ENCODE results near the gene NUMA1.

DNA sequence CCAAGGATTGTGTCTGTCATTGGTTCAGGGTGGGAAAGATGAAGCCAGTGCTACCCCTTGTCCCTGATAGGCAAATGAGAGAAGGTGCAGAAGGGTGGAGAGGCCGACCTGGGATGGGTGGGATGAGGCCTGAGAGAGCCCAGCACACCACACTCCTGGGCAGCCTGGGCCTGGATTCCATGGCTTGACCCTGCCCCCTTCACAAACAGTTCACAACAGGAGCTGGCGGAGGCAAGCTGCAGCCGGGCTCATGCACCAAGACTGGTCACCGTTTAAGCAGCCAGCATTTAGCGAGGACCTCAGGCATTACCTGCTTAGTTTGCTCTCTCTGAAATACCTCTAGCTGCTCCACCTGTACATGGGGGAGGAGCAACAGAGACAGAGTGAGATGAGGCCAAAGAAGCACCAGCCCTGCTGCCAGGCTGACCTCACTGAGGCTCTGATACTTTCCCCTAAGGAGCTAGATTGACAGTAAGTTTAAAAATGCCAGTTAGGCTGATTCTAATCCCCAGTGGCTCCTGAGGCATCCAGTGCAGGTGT, 68.2 kb downstream of the NUMA1 start:
- TF ChIP-seq CTCF (IDR thresholded peaks at IDR 0.05 in 4 of 5, conservative IDR thresholded peaks at IDR 0.05 in 1 of 5) (no peak), POLR2A (IDR thresholded peaks at IDR 0.05) (no peak)

Measured in gastrocnemius medialis (tissue), 4 donors.